ENCODE measurements around the gene NTRK2.

GRCh38 chr9:84819491-84819991 is 150.0 kb downstream of the NTRK2 start:
- no peak for TF ChIP-seq ZNF8 (CRISPR knock-in tag; IDR thresholded peaks at IDR 0.05)
- TF ChIP-seq ZC3H10 (CRISPR knock-in tag; IDR thresholded peaks at IDR 0.05) = no peak
- no peak for TF ChIP-seq PATZ1 (CRISPR knock-in tag; IDR thresholded peaks at IDR 0.05; ENCODE audit: borderline replicate concordance)
- TF ChIP-seq ARNTL (CRISPR knock-in tag; IDR thresholded peaks at IDR 0.05; ENCODE audit: borderline replicate concordance, low read depth) = no peak
- TF ChIP-seq, protein P1, sequence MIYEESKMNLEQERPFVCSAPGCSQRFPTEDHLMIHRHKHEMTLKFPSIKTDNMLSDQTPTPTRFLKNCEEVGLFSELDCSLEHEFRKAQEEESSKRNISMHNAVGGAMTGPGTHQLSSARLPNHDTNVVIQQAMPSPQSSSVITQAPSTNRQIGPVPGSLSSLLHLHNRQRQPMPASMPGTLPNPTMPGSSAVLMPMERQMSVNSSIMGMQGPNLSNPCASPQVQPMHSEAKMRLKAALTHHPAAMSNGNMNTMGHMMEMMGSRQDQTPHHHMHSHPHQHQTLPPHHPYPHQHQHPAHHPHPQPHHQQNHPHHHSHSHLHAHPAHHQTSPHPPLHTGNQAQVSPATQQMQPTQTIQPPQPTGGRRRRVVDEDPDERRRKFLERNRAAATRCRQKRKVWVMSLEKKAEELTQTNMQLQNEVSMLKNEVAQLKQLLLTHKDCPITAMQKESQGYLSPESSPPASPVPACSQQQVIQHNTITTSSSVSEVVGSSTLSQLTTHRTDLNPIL (CRISPR knock-in tag; IDR thresholded peaks at IDR 0.05; ENCODE audit: low read depth) = no peak
- TF ChIP-seq, protein P2, sequence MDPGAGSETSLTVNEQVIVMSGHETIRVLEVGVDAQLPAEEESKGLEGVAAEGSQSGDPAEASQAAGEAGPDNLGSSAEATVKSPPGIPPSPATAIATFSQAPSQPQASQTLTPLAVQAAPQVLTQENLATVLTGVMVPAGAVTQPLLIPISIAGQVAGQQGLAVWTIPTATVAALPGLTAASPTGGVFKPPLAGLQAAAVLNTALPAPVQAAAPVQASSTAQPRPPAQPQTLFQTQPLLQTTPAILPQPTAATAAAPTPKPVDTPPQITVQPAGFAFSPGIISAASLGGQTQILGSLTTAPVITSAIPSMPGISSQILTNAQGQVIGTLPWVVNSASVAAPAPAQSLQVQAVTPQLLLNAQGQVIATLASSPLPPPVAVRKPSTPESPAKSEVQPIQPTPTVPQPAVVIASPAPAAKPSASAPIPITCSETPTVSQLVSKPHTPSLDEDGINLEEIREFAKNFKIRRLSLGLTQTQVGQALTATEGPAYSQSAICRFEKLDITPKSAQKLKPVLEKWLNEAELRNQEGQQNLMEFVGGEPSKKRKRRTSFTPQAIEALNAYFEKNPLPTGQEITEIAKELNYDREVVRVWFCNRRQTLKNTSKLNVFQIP (CRISPR knock-in tag; IDR thresholded peaks at IDR 0.05; ENCODE audit: borderline replicate concordance, low read depth) = no peak
- TF ChIP-seq OSR1 (CRISPR knock-in tag; IDR thresholded peaks at IDR 0.05) = no peak
- no peak for TF ChIP-seq TCF4 (CRISPR knock-in tag; IDR thresholded peaks at IDR 0.05; ENCODE audit: borderline replicate concordance)
- TF ChIP-seq ZFP30 (CRISPR knock-in tag; IDR thresholded peaks at IDR 0.05) = no peak
- no peak for TF ChIP-seq CSRNP3 (CRISPR knock-in tag; IDR thresholded peaks at IDR 0.05)
- no peak for TF ChIP-seq SNAI2 (CRISPR knock-in tag; IDR thresholded peaks at IDR 0.05)
- no peak for TF ChIP-seq CSDC2 (CRISPR knock-in tag; IDR thresholded peaks at IDR 0.05)
